NCI-H1092 (cell line): Measurements from ENCODE around the gene FRMD7.
"Not testable (repeated sequence)": the region's sequence is repeated elsewhere in the genome, so short reads cannot be mapped to it uniquely, and the experiment has no call there.

Experiments used
- DNase-seq: peaks from one replicate; lab custom pipeline; 2025; lab: John Stamatoyannopoulos, UW

The FRMD7 gene, protein sequence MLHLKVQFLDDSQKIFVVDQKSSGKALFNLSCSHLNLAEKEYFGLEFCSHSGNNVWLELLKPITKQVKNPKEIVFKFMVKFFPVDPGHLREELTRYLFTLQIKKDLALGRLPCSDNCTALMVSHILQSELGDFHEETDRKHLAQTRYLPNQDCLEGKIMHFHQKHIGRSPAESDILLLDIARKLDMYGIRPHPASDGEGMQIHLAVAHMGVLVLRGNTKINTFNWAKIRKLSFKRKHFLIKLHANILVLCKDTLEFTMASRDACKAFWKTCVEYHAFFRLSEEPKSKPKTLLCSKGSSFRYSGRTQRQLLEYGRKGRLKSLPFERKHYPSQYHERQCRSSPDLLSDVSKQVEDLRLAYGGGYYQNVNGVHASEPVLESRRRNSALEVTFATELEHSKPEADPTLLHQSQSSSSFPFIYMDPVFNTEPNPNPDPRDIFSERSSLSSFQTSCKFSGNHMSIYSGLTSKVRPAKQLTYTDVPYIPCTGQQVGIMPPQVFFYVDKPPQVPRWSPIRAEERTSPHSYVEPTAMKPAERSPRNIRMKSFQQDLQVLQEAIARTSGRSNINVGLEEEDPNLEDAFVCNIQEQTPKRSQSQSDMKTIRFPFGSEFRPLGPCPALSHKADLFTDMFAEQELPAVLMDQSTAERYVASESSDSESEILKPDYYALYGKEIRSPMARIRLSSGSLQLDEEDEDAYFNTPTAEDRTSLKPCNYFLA

DNA sequence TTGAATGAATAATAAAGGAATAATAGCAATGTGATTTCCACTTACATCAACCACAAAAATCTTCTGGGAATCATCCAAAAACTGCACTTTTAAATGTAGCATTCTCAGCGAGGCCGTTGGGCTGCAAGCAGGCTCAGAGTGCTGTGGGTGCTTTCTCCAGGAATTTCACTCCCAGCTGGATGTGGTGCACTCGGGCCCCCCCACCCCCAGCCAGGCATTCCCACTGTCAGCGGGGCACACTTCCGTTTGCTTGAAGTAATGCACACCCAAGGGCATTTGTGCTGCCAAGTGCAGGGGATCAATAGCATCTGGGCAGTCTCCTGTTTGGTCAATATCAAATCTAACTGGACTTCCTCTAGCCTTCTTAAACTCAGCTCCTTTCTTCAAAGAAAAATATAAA is at the start of gene FRMD7:
FRMD7 (minus strand) TSS at position 278 of the 400 bp plus-strand sequence; CDS start at position 102, 176 bp downstream.
- no peak for DNase-seq

DNA sequence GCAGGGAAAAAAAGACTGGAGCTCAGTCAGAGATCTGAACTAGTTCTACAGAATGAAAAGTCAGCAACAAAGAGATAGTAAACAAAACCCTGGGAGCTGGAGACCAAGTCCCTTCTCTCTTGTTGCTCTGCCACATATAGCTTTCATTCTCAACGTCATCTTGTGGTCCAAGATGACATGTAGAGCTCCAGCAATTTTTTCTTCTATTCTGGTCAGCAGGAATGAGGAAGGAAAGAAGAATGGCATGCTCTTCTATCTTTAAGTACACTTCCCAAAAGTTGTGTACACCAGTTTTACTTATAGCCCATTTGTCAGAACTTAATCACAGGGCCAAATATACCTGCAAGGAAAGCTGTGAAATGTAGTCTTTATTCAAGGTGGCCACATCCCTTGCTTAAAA is 45.8 kb upstream of the FRMD7 start:
- no peak for DNase-seq

DNA sequence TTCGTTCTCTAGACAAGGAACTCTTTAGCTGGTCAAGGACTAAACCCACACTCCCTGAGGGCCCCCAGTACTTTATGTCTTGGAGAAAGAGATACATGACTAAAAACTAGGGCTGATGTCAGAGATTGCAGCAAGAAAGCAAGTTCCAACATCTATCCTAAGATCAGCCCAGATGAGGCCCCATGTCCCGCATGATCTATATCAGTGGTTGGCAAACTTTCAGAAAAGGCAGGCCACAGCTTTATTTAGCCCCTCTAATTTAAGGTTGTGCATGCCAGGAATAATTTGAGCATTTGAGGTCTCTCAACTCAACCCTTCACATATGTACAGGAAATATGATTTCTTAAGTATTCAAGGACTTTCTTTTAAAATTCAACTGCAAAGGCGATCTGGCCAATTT is 44.1 kb upstream of the FRMD7 start:
- no peak for DNase-seq

DNA sequence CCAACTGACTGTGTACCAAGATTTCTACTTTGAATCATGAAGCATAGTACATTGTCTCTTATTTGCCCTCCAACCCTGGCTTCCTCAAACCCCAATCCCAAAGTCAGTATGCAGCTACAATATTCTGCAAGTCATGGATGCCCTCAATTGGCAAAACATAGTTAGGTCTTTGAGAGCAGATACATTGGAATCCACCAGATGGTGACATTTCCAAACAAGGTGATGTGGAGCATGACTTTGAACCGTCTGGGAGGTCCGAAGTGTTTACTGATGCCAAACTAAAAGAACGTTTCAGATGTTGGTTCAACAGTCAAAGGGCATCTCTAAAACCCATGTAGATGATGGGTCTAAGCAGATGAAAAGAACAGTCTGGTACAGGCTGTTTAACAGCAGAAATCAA is 43.7 kb upstream of the FRMD7 start:
- no peak for DNase-seq

DNA sequence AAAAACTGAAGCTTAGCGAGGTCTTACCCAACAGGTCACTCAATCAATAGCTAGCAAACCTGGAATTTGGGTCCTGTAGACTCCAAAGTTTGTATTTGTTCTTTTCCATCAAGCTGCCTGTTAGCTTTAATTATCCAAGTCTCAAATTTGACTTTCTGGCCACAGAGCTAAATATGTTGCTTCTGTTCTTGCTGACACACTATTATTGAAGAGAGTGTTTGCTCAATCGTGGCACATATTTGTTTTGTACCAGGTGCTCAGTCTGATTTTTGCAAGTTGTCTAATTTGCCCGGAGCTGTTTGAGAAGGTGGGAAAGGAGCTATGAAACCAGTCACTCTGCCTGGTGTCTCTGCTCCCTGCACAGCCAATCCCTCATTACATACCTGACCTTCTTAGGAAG is 41.7 kb upstream of the FRMD7 start:
- no peak for DNase-seq

DNA sequence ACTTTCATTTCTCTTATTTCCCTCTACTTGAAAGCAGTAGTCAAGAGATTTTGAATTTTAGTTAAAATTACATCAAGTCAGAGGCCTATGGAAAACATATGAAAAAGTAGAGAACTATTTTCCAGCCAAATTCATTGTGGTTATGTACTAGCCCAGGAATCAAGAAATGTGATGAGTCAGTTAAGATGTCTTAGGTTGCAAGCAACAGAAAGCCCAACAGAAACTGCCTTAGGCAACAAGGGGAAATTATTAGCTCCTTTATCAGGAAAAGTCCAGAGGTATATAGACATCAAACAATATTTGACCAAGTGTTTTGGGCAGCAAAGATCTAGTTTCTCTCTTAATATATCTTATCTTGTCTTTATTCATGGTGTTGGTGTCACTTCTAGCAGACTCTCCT is 37.8 kb upstream of the FRMD7 start:
- no peak for DNase-seq

DNA sequence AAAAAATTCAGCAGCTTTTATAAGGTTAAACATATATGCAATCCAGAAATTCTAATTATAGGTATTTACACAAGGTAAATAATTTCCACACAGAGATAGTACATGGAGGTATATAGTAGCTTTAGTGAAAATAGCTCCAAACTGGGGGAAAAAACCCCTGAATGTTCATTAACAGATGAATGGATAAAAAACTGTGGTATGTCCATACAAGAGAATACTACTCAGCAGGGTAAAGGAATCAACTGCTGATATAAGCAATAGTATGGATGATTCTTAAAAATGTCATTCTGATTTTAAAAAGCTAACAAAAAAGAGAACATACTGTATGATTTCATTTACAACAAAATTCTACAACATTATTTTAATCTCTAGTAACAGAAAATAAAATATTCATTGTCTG is 37.2 kb upstream of the FRMD7 start:
- no peak for DNase-seq

DNA sequence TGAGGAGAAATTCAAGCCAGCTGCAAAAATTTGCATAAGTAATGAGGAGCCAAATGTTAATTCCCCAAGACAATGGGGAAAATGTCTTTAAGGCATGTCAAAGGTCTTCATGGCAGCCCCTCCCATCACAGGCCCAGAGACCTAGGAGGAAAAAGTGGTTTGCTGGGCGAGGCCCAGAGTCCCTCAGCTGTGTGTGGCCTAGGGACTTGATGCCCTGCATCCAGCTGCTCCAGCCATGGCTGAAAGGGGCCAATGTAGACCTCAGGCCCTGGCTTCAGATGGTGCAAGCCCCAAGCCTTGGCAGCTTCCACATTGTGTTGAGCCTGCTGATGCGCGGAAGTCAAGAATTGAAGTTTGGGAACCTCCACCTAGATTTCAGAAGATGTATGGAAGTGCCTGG is 35.3 kb upstream of the FRMD7 start:
- DNase-seq = not testable (repeated sequence)

DNA sequence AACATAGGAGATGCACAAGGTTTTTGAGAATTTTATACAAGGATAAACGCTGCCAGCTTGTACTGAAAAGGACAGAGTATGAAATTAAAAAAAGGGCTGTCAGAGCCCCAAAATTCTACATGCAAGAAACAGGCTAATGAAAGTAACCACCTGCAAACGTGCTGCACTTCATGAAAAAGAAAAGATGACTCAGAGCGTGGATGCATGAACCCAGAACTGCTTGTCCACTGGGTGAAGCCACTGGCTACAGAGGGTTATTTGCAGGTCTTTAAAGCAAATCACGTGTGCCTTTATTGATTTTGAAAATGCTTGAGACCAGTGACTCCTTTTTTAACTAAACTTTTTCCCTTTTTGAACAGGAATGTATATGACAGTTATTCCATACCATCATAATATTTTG is 25.3 kb upstream of the FRMD7 start:
- DNase-seq = no peak

DNA sequence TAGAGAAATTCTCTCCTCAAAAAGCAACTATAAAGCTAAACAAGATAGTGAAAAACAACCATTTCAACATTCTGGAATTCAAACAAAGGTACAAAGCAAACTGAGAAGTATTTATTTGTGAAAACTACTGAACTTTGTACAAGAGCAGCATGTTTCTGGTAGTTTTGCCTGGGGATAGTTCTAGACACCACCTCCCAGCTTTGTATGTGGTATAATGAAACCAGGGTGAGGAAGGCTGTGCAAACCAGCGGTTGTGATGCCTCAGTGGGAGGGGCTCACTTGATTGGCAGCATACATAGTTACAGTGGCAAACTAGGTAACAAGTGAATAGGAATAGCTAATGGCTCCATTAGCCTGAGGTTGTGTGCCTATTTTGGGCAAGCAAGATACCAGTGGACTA is 18.6 kb upstream of the FRMD7 start:
- DNase-seq = no peak

DNA sequence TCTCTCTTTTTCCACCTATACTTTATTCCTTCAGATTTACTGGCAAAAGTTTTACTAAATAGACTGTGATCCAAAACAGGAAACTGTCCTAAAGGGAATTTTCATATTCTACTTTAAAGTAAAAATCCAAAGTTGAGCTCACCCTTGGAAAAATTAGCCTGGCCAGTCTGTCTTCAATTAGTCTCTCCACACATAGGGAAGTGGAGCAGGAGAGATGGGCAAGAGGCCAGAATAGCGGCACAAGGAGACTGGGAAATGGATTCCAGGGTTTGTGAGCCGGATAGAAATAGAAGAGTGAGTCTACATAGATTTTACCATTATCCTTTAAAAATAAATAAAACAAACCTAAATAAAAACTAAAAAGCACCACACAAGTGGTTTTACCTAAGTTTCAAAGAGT is 16.2 kb upstream of the FRMD7 start:
- no peak for DNase-seq

DNA sequence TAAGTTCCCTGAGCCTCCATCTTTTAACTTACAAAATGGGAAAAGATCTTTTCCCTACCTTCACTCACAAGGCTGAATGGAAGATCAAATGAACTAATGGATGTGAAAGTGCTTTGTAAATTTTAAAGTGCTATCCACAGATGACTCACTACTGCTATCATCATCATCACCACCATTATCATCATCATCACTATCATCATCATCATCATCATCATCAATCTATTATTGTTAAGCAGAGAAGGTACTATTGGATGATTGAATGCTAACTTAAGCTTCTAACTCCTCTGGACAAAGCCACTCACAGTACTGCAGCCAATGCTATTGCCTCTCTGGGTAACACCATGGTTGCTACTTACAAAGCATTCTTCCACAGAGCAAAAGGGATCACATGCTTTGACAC is 1.9 kb downstream of the FRMD7 start:
- DNase-seq = no peak

DNA sequence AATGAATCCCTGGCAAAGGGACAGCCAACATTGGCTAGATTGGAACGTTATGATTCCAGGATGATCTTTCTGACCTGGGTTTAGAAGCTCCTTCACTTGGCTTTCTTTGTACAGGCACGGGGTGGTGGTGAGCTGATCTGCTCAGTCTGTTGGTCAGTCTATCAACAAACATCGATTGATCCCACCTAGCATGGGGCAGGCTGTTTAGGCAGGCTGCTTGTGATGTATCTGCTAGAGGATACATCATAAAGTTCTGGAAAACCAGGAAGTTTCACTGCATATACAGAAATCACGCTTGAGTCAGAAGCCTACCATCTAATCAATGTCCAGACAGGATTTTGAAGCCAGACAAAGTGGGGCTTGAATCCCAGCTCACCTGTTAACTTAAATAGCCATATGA is 6.9 kb downstream of the FRMD7 start:
- DNase-seq = no peak

DNA sequence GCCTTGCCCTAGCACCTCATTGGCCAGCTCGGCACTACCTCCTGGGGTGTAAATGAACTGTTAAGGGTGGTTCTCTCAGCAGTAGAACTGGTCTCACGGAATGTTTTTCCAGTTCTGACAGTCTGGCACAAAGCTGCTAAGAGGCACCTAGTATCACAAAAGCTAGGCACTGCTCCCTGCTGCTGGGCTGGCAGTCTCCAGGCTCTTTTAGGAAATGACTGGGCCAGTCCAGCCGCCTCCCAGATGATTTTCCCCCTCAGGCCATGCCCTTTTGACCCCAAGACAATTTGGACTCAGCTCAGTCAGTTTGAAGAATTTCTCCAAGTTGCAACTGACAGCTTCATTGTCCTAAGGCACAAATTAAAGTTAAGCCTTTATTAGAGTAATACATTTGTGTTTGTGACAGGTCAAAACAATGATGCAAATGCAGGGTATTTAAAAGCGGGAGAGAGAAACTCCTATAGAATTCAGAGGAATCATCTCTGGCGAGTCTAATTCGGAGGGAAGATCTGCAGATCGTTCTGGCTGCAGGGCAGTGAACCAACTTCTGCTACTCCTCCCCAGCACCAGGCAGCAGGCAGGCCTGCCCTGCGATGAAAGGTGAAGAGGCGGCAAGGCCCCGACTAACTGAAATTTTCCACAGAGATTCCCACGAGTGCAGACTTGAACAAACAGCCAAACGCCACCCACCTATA is 7.9 kb downstream of the FRMD7 start:
- no peak for DNase-seq

DNA sequence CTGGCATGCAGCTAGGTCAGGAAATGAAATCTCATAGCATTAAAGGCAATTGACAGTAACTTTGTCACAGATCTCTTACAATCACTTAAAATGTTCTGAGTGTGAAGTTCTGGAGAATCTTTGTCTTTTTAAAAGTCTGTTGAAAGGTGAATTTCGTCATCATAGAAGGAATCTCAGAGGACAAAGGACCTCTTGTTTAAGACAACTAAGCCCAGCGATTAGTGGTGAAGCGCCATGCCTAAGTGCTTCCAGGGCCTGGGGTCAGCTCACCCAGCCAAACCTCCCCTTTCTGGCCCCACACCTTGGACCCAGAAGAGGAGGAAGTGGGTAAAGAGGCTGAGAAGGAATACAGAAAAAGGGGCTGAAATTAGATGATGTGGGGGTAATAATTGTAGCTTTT is 8.5 kb downstream of the FRMD7 start:
- no peak for DNase-seq

DNA sequence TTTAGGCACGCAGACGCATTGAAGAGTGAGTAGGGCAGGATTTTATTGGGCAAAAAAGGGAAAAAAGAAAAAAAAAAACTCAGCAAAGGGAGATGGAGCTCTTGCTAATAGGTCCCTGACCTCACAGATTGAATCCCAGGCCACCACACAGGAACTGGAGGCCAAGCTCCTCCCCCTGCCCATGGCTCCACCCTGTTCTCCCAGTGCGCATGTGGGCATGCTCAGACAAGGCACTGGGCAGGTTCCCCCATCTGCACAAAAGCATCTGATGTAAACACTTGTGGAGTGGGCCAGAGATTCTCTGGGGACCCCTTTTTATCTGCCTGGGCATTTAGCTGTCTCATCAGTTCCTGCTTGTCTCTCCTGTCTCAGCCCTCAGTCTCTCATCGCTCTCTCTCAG is 9.5 kb downstream of the FRMD7 start:
- DNase-seq = no peak

DNA sequence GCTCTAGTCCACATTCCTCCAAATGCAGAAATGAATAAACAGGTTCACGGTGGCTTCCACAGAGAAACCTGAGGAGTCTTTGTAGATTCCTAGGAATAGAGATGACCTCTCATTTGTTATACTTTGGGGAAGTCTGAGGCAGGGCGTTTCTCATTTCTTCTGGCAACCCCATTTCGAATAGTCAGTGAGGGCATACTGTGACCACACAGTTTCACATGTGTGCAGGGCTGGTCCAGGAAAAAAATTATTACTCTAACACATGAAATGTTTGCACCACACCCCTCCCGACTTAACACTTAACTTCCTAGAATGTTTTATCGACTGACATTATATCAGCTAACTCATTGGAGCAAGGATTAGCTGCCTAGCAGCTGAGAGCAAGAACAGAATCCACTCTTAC is 12.0 kb downstream of the FRMD7 start:
- no peak for DNase-seq

DNA sequence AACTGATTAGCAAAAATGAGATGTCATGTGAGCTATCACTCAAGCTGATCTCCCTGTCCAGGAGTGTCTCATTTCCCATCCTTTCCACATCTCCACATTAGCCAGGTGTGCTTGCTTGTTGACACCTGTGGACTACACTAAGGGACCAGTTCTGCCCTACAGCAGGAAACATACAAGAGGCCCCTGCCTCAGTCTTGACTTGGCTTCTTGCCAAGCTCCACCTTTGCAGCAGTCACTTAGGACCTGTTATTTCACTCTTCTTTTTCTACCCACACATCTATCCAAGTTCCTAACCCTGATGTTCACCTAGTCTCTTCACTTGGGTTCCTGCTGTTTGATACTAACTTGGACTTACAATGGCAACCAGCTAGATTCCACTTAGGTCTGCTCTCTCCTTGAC is 13.2 kb downstream of the FRMD7 start:
- DNase-seq = no peak

DNA sequence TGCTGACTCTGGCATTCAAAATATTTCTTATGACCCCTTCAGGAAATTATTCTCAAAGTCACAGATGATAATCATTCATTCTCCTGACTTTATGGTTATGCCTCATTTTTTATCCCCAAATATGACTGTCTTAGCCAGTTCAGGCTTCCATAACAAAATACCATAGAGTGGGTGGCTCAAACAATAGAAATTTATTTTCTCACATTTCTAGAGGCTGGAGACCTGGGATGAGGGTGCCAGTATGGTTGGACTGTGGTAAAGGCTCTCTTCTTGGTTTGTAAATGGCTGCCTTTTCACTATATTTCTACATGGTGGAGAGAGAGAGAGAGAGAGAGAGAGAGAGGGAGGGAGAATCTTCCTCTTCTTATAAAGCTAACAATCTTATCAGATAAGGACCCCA is 20.5 kb downstream of the FRMD7 start:
- DNase-seq = no peak

DNA sequence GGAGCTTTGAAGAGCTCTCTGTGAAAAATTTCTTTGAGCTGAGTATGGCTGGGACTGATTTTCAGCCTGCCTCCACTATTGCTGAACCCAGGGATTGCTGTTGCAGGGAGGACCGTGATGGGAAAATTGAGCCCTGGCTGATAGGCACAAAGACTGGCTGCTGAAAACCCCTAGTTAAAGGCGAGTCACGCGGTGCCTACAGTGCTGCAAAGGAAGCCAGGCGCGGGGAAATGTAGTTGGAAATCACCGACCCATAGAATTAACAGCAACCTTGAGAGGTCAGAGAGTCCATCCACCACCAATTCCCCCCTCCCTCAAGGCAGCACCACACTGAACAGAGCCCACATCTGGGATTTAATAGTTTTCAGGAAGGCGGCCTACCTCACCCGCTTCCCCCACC is 26.0 kb downstream of the FRMD7 start:
- no peak for DNase-seq

DNA sequence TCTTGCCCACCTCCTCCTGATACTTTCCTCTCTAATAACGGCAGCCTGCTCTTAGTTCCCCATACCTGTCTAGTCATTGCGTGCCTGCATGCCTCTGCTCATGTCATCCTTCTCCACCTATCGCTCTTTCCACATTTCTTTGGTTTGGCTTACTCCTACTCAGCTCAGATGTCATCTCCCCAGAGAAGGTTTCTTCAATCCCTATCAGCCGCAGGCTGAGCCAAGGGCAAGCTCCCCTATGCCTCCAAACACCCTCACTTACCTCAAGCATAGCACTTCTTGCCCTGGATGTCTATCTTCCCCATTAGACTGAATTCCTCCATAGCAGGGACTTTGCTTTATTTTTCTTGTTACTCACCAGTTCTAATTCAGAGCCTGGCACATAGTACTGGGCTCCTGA is 26.6 kb downstream of the FRMD7 start:
- no peak for DNase-seq

DNA sequence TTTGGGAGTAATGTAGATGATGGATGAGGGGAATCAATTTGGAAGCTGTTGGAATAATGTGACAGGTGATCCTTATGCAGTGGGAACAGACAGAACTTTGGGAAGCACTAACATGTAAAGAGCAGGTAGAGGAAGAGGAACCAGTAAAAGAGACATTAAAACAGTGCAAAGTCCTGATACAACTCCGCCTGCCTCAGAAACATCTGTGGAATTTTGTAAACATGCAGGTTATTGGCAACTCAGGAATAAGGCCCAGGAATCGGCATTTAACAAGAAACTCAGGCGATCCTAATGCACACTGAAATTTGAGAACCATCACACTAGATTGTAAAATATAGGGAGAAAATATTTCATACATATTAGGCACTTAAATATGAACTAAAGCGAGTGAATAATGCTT is 29.1 kb downstream of the FRMD7 start:
- DNase-seq = not testable (repeated sequence)

DNA sequence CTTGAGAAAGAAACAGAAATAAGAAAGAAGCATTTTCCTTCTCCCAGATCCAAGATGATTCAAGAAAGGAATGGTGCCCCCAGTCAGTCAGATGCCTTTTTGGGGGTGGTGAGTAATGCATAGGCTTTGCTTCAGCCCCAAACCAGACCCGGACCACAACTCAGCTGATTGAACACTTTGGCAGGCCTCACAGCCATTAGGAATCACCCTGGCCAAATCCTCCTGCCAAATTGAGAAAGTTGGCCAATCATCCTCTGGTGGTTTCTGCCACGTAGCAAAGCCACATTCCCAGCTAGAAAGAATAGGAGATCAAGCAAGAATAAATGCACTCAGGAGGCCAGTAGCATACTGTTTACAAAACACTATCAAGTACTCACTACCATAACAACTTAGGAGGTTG is 33.7 kb downstream of the FRMD7 start:
- no peak for DNase-seq
